ENCODE data around the gene PAPPA2.

PAPPA2 gene

GRCh38 chr1:176826265-176826664 is 363.3 kb downstream of the PAPPA2 start:
- DNase-seq, result no peak

DNA sequence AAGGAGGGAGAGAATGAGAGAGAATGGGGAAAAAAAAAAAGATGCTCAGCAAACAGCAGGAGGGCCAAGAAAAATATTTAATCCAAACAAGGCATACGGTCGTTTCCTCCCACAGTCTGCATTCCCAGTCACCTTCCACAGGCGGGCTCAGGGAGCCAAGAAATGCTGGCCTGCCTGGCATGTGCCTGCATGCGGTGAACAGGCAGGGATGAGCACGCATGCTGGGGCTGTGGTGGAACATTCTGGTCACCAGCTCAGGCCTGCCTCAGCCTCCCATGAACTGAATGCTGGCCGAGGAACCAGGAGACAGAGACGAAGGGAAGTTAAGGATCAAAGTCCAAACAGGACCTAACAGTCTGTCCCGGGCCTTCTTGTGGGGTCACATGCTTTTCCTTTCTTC is 366.3 kb downstream of the PAPPA2 start:
- no peak for DNase-seq

- no peak for DNase-seq
Observed at GRCh38 chr1:176831150-176831549, 368.2 kb downstream of the PAPPA2 start.

GRCh38 chr1:176837708-176838107 is 374.7 kb downstream of the PAPPA2 start:
- no peak for DNase-seq

DNA sequence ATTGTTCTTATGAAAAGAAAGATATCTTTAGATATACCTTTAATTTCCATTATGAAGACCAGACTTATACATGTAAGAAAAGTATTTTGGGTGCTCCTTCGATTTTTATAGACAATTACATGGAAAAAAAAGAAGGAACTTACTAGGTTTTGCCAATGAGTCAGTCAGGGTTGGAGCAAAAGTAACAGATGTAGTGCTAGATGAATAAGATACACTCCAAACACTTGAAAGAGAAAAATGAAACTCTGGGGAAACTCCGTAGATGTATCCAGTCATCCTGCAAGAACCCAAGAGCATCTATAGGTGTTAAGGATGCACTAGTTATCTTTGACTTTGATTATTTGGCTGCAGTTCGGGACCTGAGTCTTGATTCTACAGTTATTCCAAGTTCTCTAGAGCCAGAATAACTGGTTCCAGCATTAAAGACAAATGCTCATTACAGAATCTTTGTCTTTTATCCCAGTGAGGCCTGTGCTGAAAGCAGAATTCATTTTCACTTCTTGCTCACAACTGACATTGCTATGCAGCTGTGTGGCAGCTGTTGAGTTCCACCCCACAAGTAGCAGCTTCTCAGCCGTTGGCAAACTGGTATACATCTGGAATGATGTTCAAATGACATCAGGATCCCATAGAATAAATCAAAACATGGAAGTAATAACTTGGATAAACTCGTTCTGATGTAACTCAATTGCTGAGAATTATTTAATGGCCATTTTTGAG is 375.5 kb downstream of the PAPPA2 start:
- DNase-seq, result no peak

DNA sequence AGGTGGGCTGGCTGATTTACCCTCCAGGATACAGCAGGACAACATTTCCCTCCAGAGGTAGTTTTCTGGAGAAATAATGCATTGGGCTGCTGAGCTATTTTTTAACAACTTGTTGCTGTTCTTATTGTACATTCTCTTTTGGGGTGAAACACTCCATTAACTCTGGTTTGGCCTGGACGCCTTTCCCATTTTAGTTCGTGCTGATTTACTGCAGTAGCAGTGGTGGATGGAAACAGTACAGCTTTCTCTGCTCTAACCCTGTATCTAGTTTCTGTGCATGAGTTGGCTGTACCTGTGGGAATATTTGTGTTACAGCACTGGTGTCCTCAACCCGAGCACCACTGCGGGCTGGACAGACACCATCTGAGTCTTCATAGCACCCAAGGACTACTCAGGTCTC is 376.2 kb downstream of the PAPPA2 start:
- no peak for DNase-seq

GRCh38 chr1:176841238-176841637 is 378.3 kb downstream of the PAPPA2 start:
- no peak for DNase-seq

DNA sequence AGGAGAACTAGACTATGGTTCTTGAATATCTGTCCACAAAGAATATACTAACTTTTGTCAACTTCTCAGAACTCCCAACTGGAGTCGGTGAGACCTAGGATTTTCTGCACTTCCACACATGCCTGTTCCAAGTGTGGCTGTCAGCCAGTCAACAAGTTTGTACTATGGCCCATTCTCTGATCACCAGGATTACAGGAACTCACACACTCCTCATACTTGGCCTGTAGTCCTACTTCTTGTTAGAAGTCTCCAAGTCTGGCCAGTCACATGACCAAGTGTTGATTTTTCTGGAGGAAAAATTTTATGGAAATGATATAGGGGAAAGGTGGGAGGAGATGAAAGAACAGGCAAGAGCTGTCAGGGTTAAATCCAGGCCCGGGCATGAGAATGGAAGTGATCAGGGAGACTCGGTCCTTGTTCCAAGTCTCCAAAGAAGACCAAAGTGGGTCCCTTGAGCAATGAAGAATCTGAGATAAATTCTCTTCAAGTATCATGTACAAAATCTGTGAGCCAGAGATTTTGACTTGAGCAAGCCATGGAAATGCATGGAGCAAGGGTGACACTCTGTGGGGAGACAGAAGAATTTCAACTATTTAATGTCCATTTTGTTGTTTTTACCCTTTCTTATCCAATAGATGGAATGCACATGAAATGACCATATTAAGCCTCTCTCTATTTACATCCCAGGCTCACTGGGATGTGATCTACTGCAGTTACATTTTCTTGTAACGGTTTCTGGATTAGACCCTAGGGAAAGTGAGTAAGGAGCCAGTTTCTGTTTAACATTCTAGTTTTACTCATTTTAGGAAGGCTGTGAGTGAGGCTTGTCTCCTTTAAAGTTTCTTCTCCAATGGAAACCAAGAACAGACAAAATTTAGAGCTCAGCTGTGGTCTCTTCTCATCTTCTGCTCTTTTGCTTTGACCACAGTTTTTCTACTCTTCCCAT is 380.6 kb downstream of the PAPPA2 start:
- peak; percentile 3 for DNase-seq

DNA sequence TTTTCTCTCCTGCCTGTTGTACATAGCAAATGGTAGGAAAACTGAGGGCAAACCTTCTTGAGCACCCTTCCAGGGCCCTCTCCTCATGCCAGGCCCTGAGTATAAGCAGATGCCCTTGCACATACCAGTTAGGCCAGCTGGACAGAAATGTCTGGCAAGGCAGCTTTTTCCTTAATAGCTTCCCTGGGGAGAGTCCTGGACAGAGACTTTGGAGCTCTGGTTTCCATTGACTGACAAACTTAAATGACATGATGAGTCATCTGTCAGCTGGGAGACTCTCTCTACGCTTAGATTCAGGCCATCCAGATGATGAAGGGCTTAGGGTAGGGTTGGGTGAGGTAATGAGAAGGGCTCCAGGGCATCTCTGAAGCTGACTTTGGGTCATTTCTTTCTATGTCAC is 384.1 kb downstream of the PAPPA2 start:
- no peak for DNase-seq

- DNase-seq, result no peak
Observed at GRCh38 chr1:176849281-176849680, 386.3 kb downstream of the PAPPA2 start.

GRCh38 chr1:176850871-176851270 is 387.9 kb downstream of the PAPPA2 start:
- DNase-seq, result no peak

DNA sequence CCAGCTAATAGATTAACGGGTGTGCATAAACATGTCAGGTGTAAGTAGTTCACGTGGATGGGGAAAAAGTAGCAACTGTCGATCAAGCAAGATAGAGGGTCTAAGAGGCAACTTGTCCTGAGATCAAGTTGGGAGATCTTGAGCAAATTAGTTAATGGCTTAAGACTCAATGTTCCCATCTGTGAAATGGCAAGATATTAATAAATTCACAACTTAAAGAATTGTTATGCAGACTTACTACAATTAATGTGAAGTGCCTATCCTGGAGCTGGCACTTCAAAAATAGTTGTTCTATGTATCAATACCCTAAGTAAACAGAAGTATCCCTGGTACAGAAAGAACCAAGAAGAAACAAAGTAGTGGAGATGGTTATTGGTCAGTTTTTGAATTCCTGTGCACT is 389.1 kb downstream of the PAPPA2 start:
- no peak for DNase-seq

GRCh38 chr1:176853503-176853902 is 390.5 kb downstream of the PAPPA2 start:
- DNase-seq, result no peak

DNA sequence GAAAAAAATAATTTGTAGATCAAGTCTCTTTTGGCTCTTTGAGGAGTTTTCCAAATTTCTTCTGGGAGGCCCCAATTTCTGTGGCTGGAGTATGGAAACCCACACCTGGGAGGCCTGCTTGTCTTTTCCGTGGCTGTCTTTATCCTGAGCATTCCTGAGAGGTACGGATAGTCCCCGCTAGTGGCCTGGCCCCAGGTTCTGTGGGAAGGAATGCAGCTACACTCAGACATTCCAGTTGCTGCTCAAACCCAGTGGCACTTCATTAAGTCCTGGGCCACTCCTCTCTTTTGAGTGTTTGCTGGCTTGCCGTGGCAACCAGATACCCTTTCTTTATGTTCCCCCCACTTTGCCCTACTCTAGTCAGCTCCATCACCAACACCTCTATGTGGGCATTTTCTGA is 391.1 kb downstream of the PAPPA2 start:
- no peak for DNase-seq

DNA sequence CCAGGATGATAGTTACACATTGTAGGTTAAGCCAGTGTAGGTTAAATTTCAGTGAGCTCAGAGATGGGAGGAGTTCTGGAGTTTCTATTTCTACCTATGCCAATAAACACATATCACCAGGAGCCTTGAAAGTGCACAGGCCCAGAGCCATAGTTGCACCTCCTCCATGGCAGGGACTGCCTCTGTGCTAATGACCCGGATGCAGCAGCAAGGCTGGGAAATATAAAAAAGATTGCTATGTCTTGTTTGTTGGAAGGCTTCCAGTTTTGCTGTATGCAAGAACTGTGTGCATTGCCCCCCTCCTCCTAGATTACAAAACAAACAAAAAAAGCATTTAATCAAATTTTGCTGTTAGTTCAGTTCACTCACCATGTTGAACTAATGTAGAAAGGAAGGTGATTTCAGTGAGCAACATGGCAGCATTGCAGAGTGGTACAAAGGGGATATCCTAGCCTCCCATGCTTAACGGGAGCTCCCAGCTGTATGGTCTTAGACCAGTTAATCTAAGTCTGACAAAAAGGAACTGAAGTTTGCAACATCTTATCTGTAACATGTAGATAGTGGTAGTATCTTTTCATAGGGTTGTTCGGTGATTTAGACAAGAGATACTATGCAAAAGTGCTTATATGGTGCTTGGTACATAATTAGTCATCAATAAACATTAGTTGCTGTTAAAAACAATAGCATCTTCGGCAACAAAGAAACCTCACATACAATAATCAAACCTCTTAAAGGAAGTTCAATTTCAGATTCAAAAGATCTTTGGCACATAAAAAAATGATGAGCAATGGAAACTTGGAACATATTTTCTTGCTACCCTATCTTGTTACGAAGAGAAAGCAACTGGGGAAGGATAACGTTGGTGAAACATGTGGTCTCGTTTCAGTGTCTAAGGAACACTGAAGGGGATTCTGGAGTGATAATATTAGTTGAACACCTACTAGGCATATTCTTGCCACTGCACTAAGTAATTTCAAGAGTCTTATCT is 392.1 kb downstream of the PAPPA2 start:
- no peak for DNase-seq

DNA sequence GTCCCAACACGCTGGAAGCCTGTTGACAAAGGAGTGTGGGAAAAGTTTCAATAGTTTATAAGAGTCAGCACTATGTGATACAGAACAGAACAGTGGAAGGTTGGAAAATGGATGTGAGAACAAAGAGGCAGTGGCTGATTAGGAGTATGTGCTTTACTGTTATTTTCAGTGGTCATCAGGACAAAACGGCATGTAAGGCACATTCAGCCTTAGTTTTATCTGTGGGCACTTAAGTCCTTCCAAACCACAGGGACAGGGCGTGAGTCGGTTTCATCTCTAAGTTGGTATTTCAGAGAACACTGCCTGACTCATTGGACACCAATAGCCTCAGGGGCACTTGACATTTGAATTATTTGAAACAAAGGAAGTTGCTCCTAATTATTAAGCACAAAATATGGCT is 394.7 kb downstream of the PAPPA2 start:
- DNase-seq, result no peak

DNA sequence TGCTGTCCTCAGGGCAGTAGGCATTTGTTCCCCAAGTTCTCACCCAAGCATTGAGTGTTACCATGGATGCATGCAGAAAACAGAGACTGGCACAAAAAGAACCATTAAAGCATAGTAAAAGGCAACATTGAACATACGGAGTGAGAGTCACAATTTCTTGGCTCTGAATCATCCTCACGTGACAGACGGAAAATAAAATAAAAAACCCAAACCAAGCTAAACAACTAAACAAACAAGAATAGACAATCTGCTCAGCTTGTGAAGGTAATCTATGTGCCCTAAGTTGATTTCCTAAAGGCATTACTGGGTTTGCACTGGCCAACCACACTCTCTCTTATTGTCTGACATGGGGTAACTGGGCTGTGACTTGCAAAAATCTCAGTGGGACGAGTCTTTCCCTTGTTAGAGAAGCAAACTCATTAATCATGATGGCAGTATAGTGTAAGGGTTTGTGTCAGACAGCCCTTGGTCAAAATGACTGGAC is 395.5 kb downstream of the PAPPA2 start:
- no peak for DNase-seq

DNA sequence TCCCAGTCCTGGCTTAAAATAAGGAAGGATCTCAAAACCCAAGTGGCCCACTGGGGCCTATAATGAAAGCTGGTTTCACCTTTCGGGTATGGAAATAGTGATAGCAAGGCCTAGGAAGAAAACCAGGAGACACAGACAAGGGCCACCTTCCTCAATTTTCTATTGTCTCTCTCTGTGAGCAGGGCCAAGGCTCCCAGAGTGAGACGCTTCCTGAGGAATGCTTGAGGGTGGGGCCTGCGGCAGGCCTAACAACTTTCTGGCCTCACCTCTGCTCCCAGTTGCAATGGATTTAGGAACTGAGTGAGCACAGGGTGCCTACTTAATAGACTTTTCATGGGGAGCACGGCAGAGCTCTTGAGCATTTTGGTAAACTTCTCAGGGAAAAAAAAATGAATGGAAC is 400.6 kb downstream of the PAPPA2 start:
- DNase-seq, result no peak

DNA sequence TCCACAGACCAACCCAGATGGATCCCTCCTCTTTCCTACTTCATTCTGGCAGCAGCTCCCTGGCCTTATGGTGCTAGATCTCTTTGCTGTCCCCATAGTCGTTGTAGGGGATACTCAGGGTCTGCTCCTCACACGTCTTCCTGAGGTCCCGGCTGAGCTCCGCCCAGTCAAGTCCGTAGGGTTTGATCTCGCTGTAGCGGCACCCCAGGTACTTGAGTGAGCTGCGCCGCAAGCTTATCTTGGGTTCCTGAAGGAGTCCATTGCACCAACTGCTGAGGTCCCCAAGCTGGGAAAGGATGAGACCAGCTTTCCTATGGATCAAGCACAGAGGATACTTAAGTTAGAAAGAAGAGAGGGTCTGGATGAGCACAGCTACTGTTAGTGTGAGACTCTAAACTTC is 401.2 kb downstream of the PAPPA2 start:
- DNase-seq, result no peak

DNA sequence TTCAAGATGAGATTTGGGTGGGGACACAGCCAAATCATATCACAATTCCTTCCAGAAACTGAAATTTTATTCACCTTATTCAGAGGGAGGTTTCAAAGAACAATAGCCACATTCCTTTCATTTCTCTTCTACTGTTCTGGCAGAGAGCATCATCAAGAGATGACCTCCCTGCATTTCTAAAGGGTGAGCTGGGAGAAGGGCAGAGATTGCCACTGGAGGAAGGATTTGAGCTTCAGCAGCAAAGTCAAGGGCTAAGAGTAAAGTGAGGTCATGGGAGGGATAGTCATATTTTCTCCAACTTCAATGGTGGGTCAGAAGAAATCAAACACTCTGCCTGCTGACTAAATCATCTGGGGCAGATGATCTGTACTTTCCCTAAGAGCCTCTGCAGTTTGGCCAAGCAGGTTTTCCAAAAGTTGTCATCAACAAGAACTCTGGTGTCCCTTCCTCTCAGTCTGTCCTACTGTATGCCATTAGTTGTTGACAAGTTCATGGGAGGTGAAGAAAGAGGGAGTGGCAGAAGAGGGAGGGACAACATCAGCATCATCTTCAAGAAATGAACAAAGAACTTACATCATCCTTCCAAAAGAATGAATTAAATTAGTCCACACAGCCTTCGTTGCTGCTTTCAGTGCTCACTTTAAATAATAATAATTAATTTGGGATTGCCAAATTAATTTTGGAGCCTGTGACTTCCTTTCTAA is 403.2 kb downstream of the PAPPA2 start:
- DNase-seq, result no peak

DNA sequence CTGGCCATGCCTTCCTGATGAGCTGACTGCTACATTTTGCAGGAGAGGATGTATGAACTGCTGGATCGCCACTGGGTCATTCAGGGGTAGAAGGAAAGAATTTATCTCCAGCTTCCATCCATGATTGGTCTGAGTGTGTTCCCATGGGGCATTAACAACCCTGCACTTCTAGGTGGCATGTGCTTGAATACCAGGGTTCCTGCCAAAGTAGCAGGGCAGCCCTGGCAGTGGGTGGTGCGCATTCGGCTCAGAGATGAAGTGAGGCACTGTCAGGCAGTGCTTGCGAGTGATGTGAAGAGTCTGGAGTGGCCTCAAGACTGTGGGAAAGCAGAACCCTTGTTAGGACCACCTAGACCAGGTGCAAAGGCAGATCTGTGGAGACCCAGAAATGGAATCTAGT is 406.6 kb downstream of the PAPPA2 start:
- no peak for DNase-seq

GRCh38 chr1:176876966-176877515 is 414.1 kb downstream of the PAPPA2 start:
- no peak for DNase-seq
